ENCODE results near the gene HPGDS. TPM values are rescaled to one million over a fixed set of nuclear protein-coding genes. Genes with fewer than 3 reads are reported as not detected.
"Not testable (repeated sequence)": the region's sequence is repeated elsewhere in the genome, so short reads cannot be mapped to it uniquely, and the experiment has no call there.

The HPGDS gene
- total and polyA plus RNA-seq, 5 donors from 2014 or later: 0.39 to 2.5 (median 1.1) TPM; not detected in 2

DNA sequence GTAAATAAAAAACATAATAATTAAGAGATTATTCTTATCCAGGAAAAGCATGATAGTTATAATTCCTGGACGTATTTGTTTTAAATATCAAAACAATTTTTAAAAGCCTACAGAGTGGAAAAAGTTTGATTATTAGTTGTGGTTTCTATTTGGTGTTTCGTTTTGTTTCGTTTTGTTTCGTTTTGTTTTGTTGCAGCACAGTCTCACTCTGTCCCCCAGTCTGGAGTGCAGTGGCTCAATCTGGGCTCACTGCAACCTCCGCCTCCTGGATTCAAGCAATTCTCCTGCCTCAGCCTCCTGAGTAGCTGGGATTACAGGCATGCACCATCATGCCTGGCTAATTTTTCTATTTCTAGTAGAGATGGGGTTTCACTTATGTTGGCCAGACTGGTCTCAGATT, 5.8 kb downstream of the HPGDS start:
- H3K9me3 Mint-ChIP-seq; H3K4me1 ChIP-seq (ENCODE audit: control insufficient read depth, insufficient read depth, low read length, poor library complexity, severe bottlenecking); H3K9me3 ChIP-seq (ENCODE audit: control insufficient read depth in 2 of 2, low read length in 2 of 2); DNase-seq; ATAC-seq (ENCODE audit: low read depth in 2 of 2); H3K36me3 Mint-ChIP-seq; H3K27me3 Mint-ChIP-seq; H3K4me3 Mint-ChIP-seq; H3K36me3 ChIP-seq (ENCODE audit: control insufficient read depth, insufficient read depth, low read length); H3K27ac Mint-ChIP-seq; H3K27ac ChIP-seq (ENCODE audit: insufficient read depth, low read length, poor library complexity, severe bottlenecking); H3K27me3 ChIP-seq (ENCODE audit: control insufficient read depth, insufficient read depth, low read length): not testable (repeated sequence)
- H3K4me3 ChIP-seq (ENCODE audit: low read depth, low read length): peak overlapping the region; percentile 14
- H3K4me1 Mint-ChIP-seq: peaks cover 13 to 19% (median 16%) of the 10 kb centered on the region in 4 donors

DNA sequence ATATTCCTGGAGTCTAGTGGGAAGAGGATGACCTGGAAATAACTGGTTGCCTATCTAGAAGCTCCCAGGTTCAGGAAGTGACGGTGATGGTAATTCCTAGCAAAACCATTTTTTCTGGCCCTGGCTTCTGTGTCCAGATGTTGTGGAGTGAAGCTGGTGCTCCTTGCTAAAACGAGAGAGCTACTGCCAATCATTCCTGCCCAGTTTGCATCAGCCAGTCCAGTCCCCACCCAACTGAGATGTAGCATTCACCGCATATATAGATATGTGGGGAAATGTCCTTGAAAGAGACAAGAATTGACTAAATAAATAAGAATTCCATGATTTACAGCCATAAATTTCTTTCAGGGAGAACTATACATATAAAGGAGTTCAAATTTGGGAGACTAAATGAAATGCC, 6.3 kb downstream of the HPGDS start:
- H3K27me3 ChIP-seq (ENCODE audit: control insufficient read depth, insufficient read depth, low read length): no peaks in the 10 kb centered on the region
- Mint-ChIP-seq H3K4me3 (no peak overlapping the region), H3K27me3 (peaks cover 2% of the 10 kb centered on the region), H3K4me1 (peaks cover 8 to 19% (median 16%) of the 10 kb centered on the region in 4 donors), H3K9me3 (no peaks in the 10 kb centered on the region), H3K27ac (no peak overlapping the region), H3K36me3 (peaks cover 1% of the 10 kb centered on the region)
- ATAC-seq (ENCODE audit: low read depth in 2 of 2) (no peak), DNase-seq (no peak)
- H3K9me3 ChIP-seq (ENCODE audit: control insufficient read depth in 2 of 2, low read length in 2 of 2): no peaks in the 10 kb centered on the region
- H3K4me1 ChIP-seq (ENCODE audit: control insufficient read depth, insufficient read depth, low read length, poor library complexity, severe bottlenecking): peaks cover 10% of the 10 kb centered on the region
- H3K4me3 ChIP-seq (ENCODE audit: low read depth, low read length): no peak overlapping the region
- no peaks in the 10 kb centered on the region for H3K36me3 ChIP-seq (ENCODE audit: control insufficient read depth, insufficient read depth, low read length)
- H3K27ac ChIP-seq (ENCODE audit: insufficient read depth, low read length, poor library complexity, severe bottlenecking): no peak overlapping the region

DNA sequence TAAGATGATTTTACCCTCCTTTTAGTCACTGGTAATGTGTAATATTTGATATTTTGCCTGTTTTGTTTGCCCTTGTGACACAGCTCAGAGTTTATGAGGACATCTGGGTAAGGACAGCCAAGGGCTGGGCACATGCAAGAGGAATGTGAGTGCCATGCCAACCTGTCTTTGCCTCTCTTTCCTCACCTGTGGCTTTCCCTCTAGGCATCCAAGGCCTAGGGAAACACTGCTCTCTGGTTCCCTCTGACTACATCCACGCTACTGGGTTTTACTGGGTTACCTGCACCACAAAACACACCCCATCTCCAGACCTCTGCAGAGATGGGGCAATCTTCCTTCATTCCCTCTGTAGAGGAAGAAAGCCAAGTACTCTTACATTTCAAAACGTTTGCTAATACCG, 7.7 kb downstream of the HPGDS start:
- DNase-seq: no peak
- Histone ChIP-seq H3K36me3 (ENCODE audit: control insufficient read depth, insufficient read depth, low read length) (no peaks in the 10 kb centered on the region), H3K27ac (ENCODE audit: insufficient read depth, low read length, poor library complexity, severe bottlenecking) (no peak overlapping the region), H3K9me3 (ENCODE audit: control insufficient read depth in 2 of 2, low read length in 2 of 2) (no peaks in the 10 kb centered on the region), H3K4me1 (ENCODE audit: control insufficient read depth, insufficient read depth, low read length, poor library complexity, severe bottlenecking) (peaks cover 10% of the 10 kb centered on the region), H3K27me3 (ENCODE audit: control insufficient read depth, insufficient read depth, low read length) (no peaks in the 10 kb centered on the region), H3K4me3 (ENCODE audit: low read depth, low read length) (no peak overlapping the region)
- Mint-ChIP-seq H3K36me3 (peaks cover 4% of the 10 kb centered on the region), H3K9me3 (no peaks in the 10 kb centered on the region), H3K27me3 (peaks cover 10% of the 10 kb centered on the region), H3K27ac (no peak overlapping the region), H3K4me3 (no peak overlapping the region), H3K4me1 (peaks cover 8 to 19% (median 15%) of the 10 kb centered on the region in 4 donors)
- ATAC-seq (ENCODE audit: low read depth in 2 of 2): no peak

DNA sequence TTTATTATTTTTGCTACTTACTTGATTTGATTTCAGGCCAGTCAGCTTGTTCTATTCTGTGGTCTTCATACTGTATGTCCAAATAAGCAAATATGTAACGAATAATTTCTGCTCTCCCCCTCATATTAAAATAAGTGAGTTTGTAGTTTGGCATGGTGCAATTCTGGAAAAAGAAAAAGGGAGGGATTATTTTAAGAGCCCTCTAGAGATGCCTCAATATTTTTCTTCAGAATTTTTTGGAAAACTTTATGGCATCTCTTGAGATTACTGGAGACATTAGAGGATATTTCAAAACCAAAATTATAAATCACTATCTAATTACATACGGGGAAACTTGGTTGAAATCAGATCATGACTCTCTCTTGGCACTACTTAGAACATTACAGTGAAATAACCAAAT, 8.2 kb downstream of the HPGDS start:
- Histone ChIP-seq H3K4me3 (ENCODE audit: low read depth, low read length) (no peak overlapping the region), H3K4me1 (ENCODE audit: control insufficient read depth, insufficient read depth, low read length, poor library complexity, severe bottlenecking) (peaks cover 5% of the 10 kb centered on the region), H3K9me3 (ENCODE audit: control insufficient read depth in 2 of 2, low read length in 2 of 2) (no peaks in the 10 kb centered on the region), H3K27me3 (ENCODE audit: control insufficient read depth, insufficient read depth, low read length) (no peaks in the 10 kb centered on the region), H3K27ac (ENCODE audit: insufficient read depth, low read length, poor library complexity, severe bottlenecking) (no peak overlapping the region), H3K36me3 (ENCODE audit: control insufficient read depth, insufficient read depth, low read length) (no peaks in the 10 kb centered on the region)
- no peak for DNase-seq
- Mint-ChIP-seq H3K36me3 (peaks cover 4% of the 10 kb centered on the region), H3K27ac (no peak overlapping the region), H3K9me3 (no peaks in the 10 kb centered on the region), H3K4me1 (peaks cover 5 to 14% (median 11%) of the 10 kb centered on the region in 4 donors), H3K27me3 (peaks cover 10% of the 10 kb centered on the region), H3K4me3 (no peak overlapping the region)
- ATAC-seq (ENCODE audit: low read depth in 2 of 2): no peak

DNA sequence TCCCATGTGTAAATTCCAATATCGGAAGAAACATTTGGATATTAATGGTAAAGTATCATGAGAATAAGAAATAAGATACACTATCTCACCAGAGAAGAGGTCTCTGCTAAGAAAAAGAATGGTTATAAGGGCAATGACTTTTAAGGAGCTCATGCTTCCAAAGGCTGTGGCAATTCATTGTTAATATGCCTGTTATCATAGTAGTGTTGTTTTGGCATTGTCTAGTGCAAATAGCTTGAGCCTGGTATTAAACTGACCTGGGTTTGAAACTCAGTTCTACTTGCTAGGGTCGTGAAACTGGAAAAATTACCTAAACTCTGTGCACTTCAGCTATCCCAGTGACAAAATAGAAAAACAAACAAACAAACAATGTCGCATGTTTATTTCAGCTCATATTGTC, 8.8 kb downstream of the HPGDS start:
- no peak for ATAC-seq (ENCODE audit: low read depth in 2 of 2)
- peaks cover 3% of the 10 kb centered on the region for H3K4me1 ChIP-seq (ENCODE audit: control insufficient read depth, insufficient read depth, low read length, poor library complexity, severe bottlenecking)
- no peak for DNase-seq

DNA sequence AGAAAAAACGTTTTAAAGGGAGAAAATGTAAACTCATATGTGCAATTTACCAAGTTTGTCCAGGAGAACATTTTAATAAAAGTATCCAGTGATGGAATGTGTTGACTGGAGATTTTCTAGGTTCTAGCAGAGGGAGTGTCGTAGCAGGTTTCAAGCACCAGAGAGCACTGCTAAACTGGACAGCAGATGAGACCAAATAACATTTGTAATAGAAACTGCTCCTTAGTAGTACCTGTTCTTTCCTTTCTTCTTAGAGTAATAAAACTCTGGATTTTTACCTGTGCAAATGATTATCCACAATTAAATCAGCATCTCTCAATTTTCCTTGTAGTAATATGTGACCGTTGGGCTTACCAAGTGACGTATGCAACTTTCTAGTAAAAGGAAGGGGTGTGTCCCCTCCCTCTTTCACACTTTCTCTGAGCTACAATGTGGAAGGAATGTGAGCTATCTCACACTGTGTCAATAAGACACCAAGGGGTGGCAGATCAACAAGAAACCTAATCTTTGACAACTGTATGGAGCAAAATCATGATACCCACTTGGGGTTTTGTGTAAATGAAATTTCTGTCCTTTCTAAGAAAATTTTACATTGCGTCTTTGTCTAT, 9.5 kb downstream of the HPGDS start:
- H3K36me3 Mint-ChIP-seq: peaks cover 4% of the 10 kb centered on the region
- H3K4me1 Mint-ChIP-seq: peaks cover 0 to 2% (median 0%) of the 10 kb centered on the region in 4 donors
- H3K4me3 Mint-ChIP-seq: no peak overlapping the region
- no peaks in the 10 kb centered on the region for H3K4me1 ChIP-seq (ENCODE audit: control insufficient read depth, insufficient read depth, low read length, poor library complexity, severe bottlenecking)
- H3K36me3 ChIP-seq (ENCODE audit: control insufficient read depth, insufficient read depth, low read length): no peaks in the 10 kb centered on the region
- peaks cover 14% of the 10 kb centered on the region for H3K27me3 Mint-ChIP-seq
- H3K27ac ChIP-seq (ENCODE audit: insufficient read depth, low read length, poor library complexity, severe bottlenecking): no peak overlapping the region
- no peak for ATAC-seq (ENCODE audit: low read depth in 2 of 2)
- H3K9me3 ChIP-seq (ENCODE audit: control insufficient read depth in 2 of 2, low read length in 2 of 2): no peaks in the 10 kb centered on the region
- no peaks in the 10 kb centered on the region for H3K27me3 ChIP-seq (ENCODE audit: control insufficient read depth, insufficient read depth, low read length)
- H3K9me3 Mint-ChIP-seq: peaks cover 0 to 1% (median 0%) of the 10 kb centered on the region in 7 donors
- no peak for DNase-seq
- no peak overlapping the region for H3K27ac Mint-ChIP-seq
- no peak overlapping the region for H3K4me3 ChIP-seq (ENCODE audit: low read depth, low read length)

More for the DNA sequence above, 8.8 kb downstream of the HPGDS start:
- no peaks in the 10 kb centered on the region for H3K27me3 ChIP-seq (ENCODE audit: control insufficient read depth, insufficient read depth, low read length)
- Mint-ChIP-seq H3K36me3 (peaks cover 4% of the 10 kb centered on the region), H3K4me3 (no peak overlapping the region), H3K4me1 (peaks cover 0 to 9% (median 5%) of the 10 kb centered on the region in 4 donors), H3K9me3 (no peaks in the 10 kb centered on the region), H3K27ac (no peak overlapping the region), H3K27me3 (peaks cover 12% of the 10 kb centered on the region)
- no peak overlapping the region for H3K27ac ChIP-seq (ENCODE audit: insufficient read depth, low read length, poor library complexity, severe bottlenecking)
- no peaks in the 10 kb centered on the region for H3K9me3 ChIP-seq (ENCODE audit: control insufficient read depth in 2 of 2, low read length in 2 of 2)
- H3K36me3 ChIP-seq (ENCODE audit: control insufficient read depth, insufficient read depth, low read length): no peaks in the 10 kb centered on the region
- no peak overlapping the region for H3K4me3 ChIP-seq (ENCODE audit: low read depth, low read length)

DNA sequence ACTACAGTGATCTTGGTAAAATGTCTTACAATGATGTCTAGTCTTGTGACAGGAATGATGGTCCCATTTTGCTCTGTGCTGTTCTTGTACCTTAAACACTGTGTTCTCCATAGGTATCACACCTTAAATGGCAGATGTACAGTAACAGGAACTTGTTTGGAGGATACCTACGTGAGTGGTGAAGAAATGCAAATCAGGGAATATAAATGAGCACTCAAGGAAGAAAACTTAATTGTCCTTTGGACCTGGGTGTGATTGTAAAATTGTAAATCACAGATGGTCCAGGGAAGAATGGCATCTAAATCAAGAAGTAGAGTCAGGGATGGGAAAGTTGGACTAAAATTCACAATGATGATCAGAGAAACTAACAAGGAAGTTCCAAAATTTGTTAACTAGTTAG, 12.7 kb downstream of the HPGDS start:
- DNase-seq: no peak
- no peak overlapping the region for H3K4me3 ChIP-seq (ENCODE audit: low read depth, low read length)
- peaks cover 10% of the 10 kb centered on the region in 2 experiments for H3K9me3 ChIP-seq (ENCODE audit: control insufficient read depth in 2 of 2, low read length in 2 of 2)
- no peak overlapping the region for H3K27ac ChIP-seq (ENCODE audit: insufficient read depth, low read length, poor library complexity, severe bottlenecking)
- Mint-ChIP-seq H3K27ac (no peak overlapping the region), H3K9me3 (peaks cover 0 to 21% (median 3%) of the 10 kb centered on the region in 7 donors), H3K27me3 (peaks cover 18% of the 10 kb centered on the region), H3K36me3 (peaks cover 4% of the 10 kb centered on the region), H3K4me1 (no peaks in the 10 kb centered on the region), H3K4me3 (no peak overlapping the region)
- H3K27me3 ChIP-seq (ENCODE audit: control insufficient read depth, insufficient read depth, low read length): no peaks in the 10 kb centered on the region
- ATAC-seq (ENCODE audit: low read depth in 2 of 2): no peak
- H3K4me1 ChIP-seq (ENCODE audit: control insufficient read depth, insufficient read depth, low read length, poor library complexity, severe bottlenecking): no peaks in the 10 kb centered on the region
- H3K36me3 ChIP-seq (ENCODE audit: control insufficient read depth, insufficient read depth, low read length): no peaks in the 10 kb centered on the region

DNA sequence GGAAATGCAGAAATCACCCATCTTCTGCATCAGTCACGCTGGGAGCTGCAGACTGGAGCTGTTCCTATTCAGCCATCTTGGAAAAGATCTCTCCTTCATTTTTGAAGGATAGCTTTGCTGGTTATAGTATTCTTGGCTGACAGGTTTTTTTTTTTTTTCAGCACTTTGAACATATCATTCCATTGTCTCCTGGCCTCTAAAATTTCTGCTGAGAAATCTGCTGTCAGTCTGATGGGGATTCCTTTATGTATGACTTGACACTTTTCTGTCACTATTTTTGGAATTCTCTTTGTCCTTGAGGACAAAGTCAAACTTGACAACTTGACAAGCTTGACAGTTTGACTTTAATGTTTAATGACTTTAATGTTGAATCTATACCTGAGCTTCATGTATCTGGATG, 16.8 kb downstream of the HPGDS start:
- Histone ChIP-seq H3K27me3 (ENCODE audit: control insufficient read depth, insufficient read depth, low read length) (no peaks in the 10 kb centered on the region), H3K27ac (ENCODE audit: insufficient read depth, low read length, poor library complexity, severe bottlenecking) (no peak overlapping the region), H3K4me3 (ENCODE audit: low read depth, low read length) (no peak overlapping the region), H3K36me3 (ENCODE audit: control insufficient read depth, insufficient read depth, low read length) (no peaks in the 10 kb centered on the region), H3K4me1 (ENCODE audit: control insufficient read depth, insufficient read depth, low read length, poor library complexity, severe bottlenecking) (no peaks in the 10 kb centered on the region), H3K9me3 (ENCODE audit: control insufficient read depth in 2 of 2, low read length in 2 of 2) (peaks cover 10% of the 10 kb centered on the region in 2 experiments)
- Mint-ChIP-seq H3K27me3 (peaks cover 14% of the 10 kb centered on the region), H3K27ac (no peak overlapping the region), H3K4me3 (no peak overlapping the region), H3K36me3 (peaks cover 3% of the 10 kb centered on the region), H3K9me3 (peaks cover 0 to 35% (median 10%) of the 10 kb centered on the region in 7 donors), H3K4me1 (no peaks in the 10 kb centered on the region)
- no peak for DNase-seq
- no peak for ATAC-seq (ENCODE audit: low read depth in 2 of 2)

Data from CD4-positive, CD25-positive, alpha-beta regulatory T cell (primary cell).